HG02763 (cell line): ENCODE measurements around the gene ARHGAP20.

Source experiments
- ATAC-seq: cut with Tn5 transposase; IDR thresholded peaks from one replicate; pipeline ENCODE4 v1.9.1; 2021; ENCODE audit warnings: mild to moderate bottlenecking, moderate library complexity; ENCODE audit not compliant: unreplicated experiment

Gene ARHGAP20, protein sequence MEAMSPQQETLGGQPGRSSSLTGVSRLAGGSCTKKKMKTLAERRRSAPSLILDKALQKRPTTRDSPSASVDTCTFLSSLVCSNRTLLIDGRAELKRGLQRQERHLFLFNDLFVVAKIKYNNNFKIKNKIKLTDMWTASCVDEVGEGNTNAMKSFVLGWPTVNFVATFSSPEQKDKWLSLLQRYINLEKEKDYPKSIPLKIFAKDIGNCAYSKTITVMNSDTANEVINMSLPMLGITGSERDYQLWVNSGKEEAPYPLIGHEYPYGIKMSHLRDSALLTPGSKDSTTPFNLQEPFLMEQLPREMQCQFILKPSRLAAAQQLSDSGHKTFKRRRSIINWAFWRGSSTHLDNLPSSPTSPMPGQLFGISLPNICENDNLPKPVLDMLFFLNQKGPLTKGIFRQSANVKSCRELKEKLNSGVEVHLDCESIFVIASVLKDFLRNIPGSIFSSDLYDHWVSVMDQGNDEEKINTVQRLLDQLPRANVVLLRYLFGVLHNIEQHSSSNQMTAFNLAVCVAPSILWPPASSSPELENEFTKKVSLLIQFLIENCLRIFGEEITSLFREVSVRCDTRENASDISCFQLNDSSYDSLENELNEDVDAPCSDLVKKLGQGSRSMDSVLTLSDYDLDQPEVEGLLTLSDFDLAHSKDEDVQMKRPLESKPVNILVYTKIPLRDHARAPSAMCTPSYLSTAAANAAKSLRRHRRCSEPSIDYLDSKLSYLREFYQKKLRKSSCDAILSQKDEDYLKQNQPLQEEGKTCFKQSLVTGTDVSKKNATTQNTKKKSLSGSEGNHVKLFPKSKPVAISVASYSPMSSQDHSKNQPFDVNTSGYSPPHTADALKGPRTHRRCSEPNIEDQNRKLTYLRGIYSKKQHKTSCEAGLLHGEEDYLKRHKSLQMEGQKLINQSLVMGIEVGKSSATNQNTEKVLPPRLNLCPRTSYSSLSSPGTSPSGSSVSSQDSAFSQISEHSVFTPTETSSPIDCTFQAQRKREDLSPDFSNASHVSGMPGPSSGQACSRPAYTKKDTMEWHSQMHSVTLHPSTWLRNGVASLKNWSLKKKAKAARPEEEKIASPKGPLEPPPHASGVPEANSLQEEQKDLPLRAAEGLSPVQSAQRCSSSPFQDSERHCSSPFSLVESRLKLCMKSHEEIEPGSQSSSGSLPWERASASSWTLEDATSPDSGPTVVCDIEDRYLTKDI

DNA sequence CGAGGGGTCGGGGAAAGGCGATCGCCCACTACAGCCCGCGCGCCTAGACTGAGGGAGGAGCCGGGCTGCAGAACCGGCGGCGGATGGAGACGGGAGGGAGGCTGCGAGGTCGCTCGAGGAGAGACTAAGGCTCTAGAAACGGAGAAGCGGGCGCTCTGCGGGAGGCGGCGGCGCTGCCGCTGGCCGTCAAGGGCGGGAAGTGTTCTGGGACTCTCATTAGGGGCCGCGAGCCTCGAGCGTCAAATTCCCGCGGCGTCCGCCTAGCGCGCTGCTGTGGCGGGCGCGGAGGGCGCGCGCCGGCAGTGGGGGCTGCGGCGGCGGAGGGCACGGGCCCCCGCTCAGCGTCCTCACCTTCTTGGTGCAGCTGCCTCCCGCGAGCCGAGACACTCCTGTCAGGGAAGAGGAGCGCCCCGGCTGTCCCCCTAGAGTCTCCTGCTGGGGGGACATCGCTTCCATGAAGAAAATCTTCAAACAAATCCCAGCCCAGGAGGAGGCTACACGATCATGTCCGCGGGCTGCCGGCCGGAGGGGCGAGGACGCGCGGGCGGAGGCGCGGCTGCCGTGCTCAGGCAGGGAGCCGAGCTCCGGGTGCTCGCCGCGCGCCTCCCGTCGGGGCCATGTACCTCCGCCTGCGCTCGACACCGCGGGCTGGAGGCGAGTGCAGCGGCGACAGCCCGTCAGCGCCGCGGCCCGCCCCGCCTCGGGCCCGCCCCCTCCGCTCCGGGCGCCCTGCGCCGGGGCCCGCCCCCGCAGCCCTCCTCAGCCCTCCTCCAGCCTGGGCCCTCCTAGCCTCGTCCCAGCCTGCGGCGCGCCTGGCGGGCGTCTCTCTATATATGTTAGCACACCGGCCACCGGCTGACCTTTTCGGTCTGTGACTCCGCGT, at the start of gene ARHGAP20:
ARHGAP20 (minus strand) TSS at position 662 of the 883 bp plus-strand sequence; CDS start at position 456, 206 bp downstream.
- ATAC-seq: peak; percentile 71

DNA sequence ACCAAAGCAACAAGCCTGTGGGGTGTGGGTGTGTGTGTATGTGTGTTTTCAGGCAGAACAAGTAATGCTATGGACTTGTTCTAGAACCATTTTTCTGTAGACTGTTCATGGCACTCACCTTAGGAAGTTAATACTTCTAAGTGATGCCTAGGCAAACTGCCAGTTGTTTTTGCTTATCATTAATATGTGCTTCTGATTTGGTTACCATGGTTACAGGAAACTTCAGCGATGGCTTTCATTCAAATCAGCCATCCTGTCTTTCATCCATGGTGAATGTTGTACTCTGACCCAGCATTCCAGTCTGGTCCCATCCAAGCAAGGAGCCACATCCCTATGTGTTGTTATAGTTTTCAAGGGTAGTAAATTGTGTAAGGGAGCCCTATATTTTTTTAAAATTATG, 49.8 kb upstream of the ARHGAP20 start:
- no peak for ATAC-seq

DNA sequence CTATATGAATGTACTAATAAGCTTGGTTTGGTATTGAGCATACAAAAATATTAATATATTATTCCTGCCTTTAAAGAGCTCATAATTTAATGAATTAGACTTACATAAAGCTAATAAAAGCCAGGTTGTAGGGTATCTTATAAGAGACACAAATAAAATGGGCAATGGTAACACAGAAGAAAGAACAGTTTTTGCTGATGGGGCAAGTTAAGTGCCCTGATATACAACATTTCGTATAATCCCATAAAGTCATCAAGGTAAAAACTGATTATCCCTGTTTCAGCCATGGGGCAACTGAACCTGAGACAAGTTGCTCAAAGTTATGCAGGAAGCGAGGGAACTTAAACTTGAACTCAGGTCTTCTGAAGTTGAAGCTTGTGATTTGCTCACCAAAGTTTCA, 48.9 kb upstream of the ARHGAP20 start:
- ATAC-seq: no peak

DNA sequence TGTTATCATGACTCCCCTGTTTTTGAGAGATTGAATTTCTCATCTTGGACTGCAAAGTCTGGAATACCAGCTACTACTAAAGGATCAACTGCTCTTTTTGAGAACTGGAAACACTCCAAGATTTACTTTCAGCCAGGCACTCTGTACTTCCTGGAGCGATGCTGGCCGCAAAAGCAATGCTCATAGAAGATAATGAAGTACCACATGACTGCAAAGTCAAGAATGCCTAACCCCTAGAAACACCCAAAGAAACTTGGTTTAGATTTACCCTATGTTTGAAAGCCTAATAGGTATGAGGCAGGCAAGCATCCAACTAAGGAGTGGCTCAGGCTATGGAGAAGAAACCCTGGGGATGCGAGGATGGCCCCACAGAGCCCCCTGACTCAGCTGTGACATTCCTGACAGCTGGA, 47.7 kb upstream of the ARHGAP20 start:
- no peak for ATAC-seq

DNA sequence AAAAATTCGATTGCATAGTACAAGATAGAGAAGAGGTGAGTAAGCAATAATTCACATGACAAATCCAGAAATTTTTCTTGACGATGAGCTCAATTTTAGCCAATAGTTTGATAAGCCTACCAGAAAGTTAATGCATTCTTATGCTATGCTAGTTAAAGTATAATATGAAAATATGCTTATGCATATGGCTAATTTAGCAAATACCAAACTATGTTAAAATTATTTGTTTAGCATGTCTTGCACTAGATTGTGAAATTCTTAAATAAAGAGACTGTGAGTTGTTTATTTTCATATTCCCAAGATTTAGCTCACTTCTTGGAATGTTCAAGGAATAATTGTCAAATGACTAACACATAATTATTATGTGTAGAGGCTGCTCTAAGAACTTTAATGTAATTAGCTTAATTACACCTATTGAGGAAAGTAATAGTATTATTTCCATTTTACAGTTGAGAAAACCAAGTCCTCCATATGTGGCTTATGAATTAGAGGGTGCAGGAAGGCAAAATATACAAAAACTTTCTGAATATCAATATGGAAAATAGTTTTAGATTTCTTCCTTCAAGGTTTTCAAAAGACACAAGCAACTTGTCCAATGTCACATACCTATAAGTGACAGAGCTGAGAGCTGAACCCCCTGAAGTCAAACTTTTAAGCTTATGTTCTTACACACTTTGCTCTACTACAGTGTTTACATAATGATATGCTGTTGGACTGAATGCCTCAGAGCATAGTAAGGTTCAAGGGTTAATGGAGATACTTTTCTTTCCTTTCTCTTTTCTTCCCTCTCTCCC, 45.9 kb upstream of the ARHGAP20 start:
- ATAC-seq: no peak

DNA sequence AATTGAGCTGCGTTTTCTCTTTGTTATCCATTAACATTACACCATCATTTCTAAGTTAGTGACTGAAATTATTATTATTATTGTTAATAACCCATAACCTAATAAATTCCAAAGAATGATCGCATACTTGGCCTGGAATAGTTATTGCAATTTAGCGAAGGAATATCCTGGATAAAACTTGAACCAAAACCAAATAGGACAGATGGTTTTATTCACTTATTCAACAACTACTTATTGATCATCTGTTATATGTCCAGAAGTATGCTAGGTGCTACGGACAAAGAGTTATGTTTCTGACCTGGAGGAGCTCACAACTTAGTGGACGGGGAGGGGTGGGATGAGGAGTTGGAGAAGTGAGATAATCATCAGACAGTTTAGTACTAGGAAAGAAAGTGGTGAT, 44.8 kb upstream of the ARHGAP20 start:
- ATAC-seq: no peak

DNA sequence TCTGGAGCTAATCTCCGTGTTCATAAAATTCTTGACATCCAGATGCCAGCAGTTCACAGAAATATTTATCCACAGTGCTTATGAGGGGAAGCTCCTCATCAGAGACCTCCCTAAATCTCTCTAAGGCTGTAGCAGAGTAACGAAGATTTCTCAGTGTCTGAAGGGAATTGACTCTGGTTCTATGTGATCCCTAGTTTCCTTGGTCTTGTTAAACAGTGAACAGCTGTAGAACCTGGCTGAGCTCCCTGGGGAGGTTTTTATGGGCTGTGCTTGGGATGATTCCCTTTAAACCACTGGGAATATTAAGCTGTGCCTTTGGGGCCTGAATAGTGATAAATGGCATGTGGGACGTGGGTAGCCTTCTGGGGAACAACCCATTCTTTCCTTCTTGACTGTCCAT, 43.7 kb upstream of the ARHGAP20 start:
- ATAC-seq: no peak

DNA sequence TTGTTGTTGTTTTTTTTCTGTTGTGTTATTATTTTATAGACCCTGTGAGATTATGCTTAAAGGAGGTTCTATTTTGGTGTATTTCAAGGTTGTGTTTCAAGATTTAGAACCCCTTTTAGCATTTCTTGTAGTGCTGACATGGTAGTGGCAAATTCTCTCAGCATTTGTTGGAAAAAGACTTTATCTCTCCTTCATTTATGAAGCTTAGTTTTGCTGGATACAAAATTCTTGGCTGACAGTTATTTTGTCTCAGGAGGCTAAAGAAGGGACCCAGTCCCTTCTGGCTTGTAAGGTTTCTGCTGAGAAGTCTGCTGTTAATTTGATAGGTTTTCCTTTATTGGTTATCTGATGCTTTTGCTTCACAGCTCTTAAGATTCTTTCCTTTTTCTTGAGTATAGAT, 40.7 kb upstream of the ARHGAP20 start:
- ATAC-seq: no peak

DNA sequence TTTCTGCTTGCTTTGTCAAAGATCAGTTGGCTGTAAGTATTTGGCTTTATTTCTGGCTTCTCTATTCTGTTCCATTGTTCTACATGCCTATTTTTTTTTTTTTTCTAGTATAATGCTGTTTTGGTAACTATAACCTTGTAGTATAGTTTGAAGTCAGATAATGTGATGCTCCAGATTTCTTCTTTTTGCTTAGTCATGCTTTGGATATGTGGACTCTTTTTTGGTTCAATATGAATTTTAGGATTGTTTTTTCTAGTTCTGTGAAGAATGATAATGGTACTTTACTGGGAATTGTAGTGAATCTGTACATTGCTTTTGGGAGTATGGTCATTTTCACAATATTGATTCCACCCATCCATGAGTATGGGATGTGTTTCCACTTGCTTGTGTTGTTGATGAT, 37.9 kb upstream of the ARHGAP20 start:
- no peak for ATAC-seq

DNA sequence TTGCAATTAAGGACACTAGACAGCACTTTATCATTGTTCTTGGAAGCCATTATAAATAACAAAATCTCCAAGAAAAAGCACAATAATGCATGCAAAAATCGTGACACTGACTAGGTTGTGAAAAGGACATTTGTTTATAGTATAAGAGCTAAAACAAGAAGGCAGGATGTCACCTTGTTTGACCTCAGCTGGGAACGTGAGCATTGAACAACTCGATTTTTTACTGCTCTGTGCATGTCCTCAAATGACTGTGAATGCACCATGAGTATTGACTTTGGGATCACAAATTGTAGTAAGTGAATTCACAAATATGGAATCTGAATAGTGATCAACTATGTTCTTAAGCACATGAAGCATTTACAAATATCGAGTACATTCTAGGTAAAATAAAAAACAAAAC, 35.3 kb upstream of the ARHGAP20 start:
- ATAC-seq: no peak

DNA sequence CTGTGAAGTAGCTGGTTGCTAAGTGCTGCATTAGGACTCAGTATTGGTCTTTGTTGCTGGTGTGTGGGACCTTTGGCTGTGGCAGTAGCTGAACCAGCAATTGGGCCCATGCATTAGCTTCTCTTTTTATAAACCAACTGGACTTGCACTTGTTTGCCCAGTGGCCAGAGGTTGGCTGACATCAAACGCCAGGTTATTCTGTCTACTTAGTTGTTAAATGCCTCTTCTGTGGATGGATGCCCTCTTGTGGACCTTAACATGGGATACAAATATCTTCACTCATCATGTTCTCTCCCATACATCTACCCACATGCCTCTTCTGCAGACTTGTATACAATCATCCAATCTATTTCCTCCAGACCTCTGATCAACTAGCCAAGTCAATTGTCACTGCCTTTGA, 26.4 kb upstream of the ARHGAP20 start:
- no peak for ATAC-seq

DNA sequence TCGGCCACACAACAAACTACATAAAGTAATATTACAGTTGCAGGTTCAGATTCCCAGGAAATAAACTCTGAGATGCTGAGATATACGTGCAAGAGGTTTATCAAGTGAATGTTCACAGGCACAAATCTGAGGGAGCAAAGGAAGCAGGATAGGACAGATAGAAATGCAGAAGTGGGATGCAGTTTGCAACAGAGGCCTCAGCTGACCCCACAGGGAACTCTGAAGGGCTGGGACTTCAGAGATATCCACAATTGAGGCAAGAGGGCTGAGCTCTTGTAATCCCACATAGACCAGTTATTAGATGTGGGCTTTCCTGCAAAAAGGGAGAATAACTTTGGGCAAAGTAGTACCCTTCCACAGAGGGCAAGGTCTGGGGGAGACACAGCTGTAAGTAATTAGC, 25.4 kb upstream of the ARHGAP20 start:
- no peak for ATAC-seq

DNA sequence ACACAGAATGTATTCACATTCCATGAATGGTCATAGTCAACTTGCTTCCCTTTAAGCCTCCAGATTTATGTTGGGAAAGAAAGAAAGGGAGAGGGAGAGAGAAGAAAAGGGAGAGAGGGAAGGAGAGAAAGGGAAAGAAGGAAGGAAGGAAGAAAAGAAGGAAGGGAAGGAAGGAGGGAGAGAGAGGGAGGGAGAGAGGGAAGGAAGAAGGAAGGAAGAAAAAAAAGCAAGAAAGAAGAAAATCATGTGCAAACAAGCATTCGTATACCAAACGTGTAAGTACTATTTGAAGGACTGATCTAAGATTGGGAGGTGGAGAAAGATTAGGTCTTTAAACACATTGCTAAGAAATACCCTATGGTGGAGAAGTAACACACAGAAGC, 23.9 kb upstream of the ARHGAP20 start:
- ATAC-seq: no peak

DNA sequence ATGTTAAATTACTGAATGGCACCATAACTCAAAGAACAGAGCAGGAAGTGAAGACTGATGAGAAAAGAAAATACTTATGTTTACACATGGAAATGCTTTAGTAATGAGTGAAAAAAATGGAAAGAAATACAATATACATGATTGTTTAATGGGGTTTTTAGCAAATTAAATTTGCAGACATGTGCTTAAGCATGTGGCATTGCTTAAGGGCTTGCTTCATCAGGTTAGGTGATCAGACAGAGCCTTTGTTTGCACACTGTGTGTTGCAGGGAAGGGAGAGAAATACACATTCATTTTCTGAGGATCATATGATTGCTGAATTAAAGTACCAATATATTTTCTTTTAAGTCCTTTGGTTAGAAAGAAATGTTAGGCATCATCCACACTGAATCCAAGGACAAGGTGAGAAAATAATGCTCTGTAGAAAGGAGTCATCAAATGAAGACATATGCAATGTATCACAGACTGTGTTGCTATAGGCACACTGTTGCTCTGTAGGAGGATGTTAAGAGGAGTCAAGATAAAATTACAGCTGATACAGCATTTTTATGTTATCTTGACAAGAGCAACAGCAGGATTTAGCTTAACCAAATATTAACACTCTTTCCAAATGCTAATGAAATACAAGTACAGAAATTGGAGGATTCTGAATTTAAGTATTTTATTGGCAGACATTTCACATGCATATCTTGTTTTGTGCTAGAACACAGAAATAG, 23.4 kb upstream of the ARHGAP20 start:
- no peak for ATAC-seq

DNA sequence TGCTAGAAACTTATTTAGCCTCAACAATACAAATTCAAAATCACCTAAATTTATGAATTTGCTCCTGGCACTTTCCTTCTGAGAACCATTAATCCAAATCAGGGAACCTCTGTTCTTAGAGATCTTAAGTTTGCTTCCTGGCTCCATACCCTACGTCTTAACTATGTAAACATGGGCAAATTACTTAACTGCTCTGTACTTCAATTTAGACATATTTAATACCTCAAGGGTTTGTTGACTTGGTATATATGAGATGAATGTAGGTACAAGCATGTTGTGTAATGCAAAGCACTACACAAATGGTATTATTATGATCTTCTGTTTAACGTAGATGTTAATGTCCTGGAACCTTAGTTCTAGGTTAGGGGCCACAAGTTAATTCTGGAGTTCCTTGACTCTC, 22.6 kb upstream of the ARHGAP20 start:
- ATAC-seq: no peak

DNA sequence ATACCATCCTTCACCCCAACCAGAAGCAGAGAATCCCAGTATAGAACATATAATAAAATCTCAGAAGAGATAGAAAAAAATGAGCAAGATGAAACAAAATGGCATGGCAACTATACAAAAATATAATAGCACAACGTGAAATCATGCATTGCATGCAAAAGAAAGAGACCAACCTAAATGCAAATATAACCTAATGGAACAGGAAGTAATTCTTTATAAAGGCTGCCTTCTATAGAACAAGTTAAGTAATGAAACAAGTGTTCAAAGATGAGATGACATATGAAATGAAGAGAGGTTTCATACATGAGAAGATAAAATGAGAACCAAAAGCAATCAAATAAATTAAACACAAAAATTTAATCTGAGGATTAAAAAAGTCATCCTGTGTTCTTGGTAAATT, 18.5 kb upstream of the ARHGAP20 start:
- no peak for ATAC-seq

DNA sequence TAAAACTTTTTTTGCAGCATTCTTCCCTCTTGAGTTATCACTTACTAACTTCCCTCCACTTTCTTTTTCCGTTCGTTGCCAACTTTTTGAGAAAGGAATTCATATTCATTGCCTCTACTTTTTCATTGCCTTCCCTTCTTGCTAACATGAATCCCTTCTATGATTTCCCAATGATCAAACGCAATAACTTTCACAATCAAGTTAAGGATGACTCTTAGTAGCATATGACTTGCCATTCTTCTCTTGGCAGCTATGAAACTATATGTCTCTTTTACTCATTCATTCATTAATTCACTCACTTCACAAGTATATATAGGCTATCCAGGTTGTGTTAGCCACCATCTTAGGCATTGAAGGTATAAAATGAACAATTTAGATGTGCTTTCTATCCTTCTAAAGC, 16.6 kb upstream of the ARHGAP20 start:
- ATAC-seq: no peak

DNA sequence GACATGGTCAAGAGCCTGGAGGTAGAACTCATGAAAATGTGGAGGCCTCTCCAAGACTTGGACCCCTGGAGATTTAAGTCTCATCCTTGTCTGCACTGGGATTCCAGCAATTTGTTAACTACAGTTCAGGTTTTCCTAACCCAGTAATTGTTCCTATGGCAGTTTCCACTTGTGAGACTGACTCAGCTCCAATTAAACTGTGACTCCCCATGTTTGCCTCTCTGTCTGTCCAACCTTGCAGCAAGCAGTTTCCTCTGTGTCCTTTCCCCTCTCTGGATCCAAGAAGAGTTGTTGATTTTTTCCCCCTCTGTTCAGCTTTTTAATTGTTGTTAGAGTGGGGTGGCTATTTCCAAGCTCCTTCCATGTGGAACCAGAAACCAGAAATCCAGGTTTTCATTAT, 16.2 kb upstream of the ARHGAP20 start:
- no peak for ATAC-seq

DNA sequence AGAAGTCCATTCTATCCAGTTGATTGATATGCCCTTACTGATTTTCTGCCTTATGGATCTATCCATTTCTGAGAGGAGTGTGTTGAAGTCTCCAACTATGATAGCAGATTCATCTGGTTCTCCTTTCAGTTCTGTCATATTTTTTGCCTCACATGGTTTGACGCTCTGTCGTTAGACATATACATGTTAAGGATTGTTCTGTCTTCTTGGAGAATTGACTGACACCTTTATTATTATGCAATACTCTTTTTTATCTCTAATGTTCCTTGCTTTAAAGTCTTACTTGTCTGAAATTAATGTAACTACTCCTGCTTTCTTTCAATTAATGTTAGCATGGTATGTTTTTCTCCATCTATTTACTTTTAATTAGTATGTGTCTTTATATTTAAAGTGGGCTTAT, 12.1 kb upstream of the ARHGAP20 start:
- no peak for ATAC-seq
